GM12892 (cell line): ENCODE results near the gene CFAP61.

Experiments used
- POLR2A ChIP-seq: IDR thresholded peaks from 2 replicates; pipeline ENCODE4 v1.6.1; 2011; ENCODE audit warnings: low read depth, low read length, control low read depth
- POLR2AphosphoS5 ChIP-seq: IDR thresholded peaks from 2 replicates; pipeline ENCODE4 v1.6.1; 2011; ENCODE audit warnings: low read depth, low read length, control low read depth

- TF ChIP-seq POLR2A (no peak), POLR2AphosphoS5 (no peak)
Measured at GRCh38 chr20:20219016-20219415, 166.7 kb downstream of the CFAP61 start.
